CD4-positive, alpha-beta T cell (primary cell): ENCODE data around the gene FMO3. TPM values are rescaled to one million over a fixed set of nuclear protein-coding genes. Genes with fewer than 3 reads are reported as not detected.

Source experiments
- ATAC-seq: fragments of 200-7000 bp; cut with Tn5 transposase; one replicate; pipeline ENCODE4 v1.10.0; 2022; ENCODE audit warnings: mild to moderate bottlenecking; ENCODE audit not compliant: poor library complexity
- CTCF ChIA-PET: fragments of 350-600 bp; sonication (Branson Sonifier 250); formaldehyde crosslinking; loops from one replicate; lab custom pipeline; 2021; ENCODE audit warnings: antibody characterized with exemption, inconsistent platforms; lab: Charles Lee
- POLR2A ChIA-PET: fragments of 350-600 bp; sonication (Branson Sonifier 250); formaldehyde crosslinking; loops from one replicate; lab custom pipeline; 2021; ENCODE audit warnings: antibody characterized with exemption, inconsistent platforms; lab: Charles Lee
- DNase-seq, 14 experiments: peaks; one replicate each; pipeline ENCODE4 v3.0.0-alpha.2; 2013 to 2020; ENCODE audit warnings: mixed read lengths in 2 of 14
- H3K27ac ChIP-seq, 2 donors: one replicate each; pipeline versions ENCODE4 v1.5.1 to v1.7.0; 2013; ENCODE audit warnings: low read length in 2 of 2, low read depth in 1 of 2, mild to moderate bottlenecking in 1 of 2
- H3K27me3 ChIP-seq, 2 experiments: 1 replicate in 1 of 2; 2 replicates in 1 of 2; pipeline versions ENCODE4 v1.6.1 to v1.7.0; 2013; ENCODE audit warnings: low read length in 2 of 2, control low read depth in 1 of 2, mild to moderate bottlenecking in 1 of 2, moderate library complexity in 1 of 2; ENCODE audit not compliant: insufficient read depth in 2 of 2, control insufficient read depth in 1 of 2
- H3K36me3 ChIP-seq: one replicate; pipeline ENCODE4 v1.6.1; 2013; ENCODE audit warnings: low read length, control low read depth; ENCODE audit not compliant: insufficient read depth
- H3K4me1 ChIP-seq: one replicate; pipeline ENCODE4 v1.6.1; 2013; ENCODE audit warnings: low read length, control low read depth; ENCODE audit not compliant: insufficient read depth
- H3K4me3 ChIP-seq: one replicate; pipeline ENCODE4 v1.5.1; 2013; ENCODE audit warnings: mild to moderate bottlenecking, low read length, moderate library complexity
- H3K9me3 ChIP-seq, 2 experiments: 1 replicate in 1 of 2; 2 replicates in 1 of 2; pipeline versions ENCODE4 v1.6.1 to v1.7.0; 2013; ENCODE audit warnings: low read length in 2 of 2, mild to moderate bottlenecking in 2 of 2, control low read depth in 1 of 2, moderate library complexity in 1 of 2; ENCODE audit not compliant: control insufficient read depth in 1 of 2, insufficient read depth in 1 of 2
- H3K27ac Mint-ChIP-seq: one replicate; pipeline ENCODE4 v1.8.0; 2020; ENCODE audit warnings: mixed read lengths
- H3K27me3 Mint-ChIP-seq: one replicate; pipeline ENCODE4 v1.8.0; 2021; ENCODE audit warnings: mixed read lengths
- H3K36me3 Mint-ChIP-seq: one replicate; pipeline ENCODE4 v1.8.0; 2021; ENCODE audit warnings: low read depth, mixed read lengths
- H3K4me1 Mint-ChIP-seq: one replicate; pipeline ENCODE4 v1.8.0; 2021; ENCODE audit warnings: low read depth, mixed read lengths
- H3K4me3 Mint-ChIP-seq: one replicate; pipeline ENCODE4 v1.8.0; 2020; ENCODE audit warnings: mild to moderate bottlenecking, mixed read lengths
- H3K9me3 Mint-ChIP-seq: one replicate; pipeline ENCODE4 v1.8.0; 2020; ENCODE audit warnings: mixed read lengths
- CTCF ChIP-seq: fragments of 200-600 bp; IDR thresholded peaks from one replicate; pipeline ENCODE4 v1.8.0; 2022; ENCODE audit warnings: antibody characterized with exemption, mild to moderate bottlenecking
- intact Hi-C, 2 experiments: fragments of 100-400 bp; cut with DNase I in 1 of 2; cut with micrococcal nuclease in 1 of 2; formaldehyde crosslinking; loops; one replicate each; pipeline versions ENCODE4 v1.15.1 to v1.9.0; 2023 to 2025; cut with DNase I, micrococcal nuclease
- total RNA-seq, 174 experiments: library from RNA in 2 of 174; stranded (reverse) in 2 of 174; gene quantifications; one replicate each; pipeline ENCODE4 v1.2.3 and lab custom pipeline; 2021 to 2026

FMO3 gene
- total RNA-seq, 2 experiments from 2014 or later, result not detected

GRCh38 chr1:171150156-171150555, 59.5 kb downstream of the FMO3 start:
- ATAC-seq (no peak), DNase-seq (no peak)
- H3K27me3 Mint-ChIP-seq, result peaks cover 8% of the 10 kb centered on the region
- H3K27me3 ChIP-seq, result no peaks in the 10 kb centered on the region
- no peak overlapping the region for H3K27ac Mint-ChIP-seq
- ChIA-PET CTCF (no interaction called here), POLR2A (no interaction called here)
- TF ChIP-seq CTCF, result no peak
- H3K4me1 Mint-ChIP-seq, result no peaks in the 10 kb centered on the region
- intact Hi-C loops, result no loop called here
- no peaks in the 10 kb centered on the region for H3K9me3 Mint-ChIP-seq
- H3K27ac ChIP-seq, result no peak overlapping the region
- no peaks in the 10 kb centered on the region for H3K4me1 ChIP-seq
- no peaks in the 10 kb centered on the region for H3K9me3 ChIP-seq
- no peaks in the 10 kb centered on the region for H3K36me3 Mint-ChIP-seq
- H3K4me3 ChIP-seq, result no peak overlapping the region
- H3K36me3 ChIP-seq, result no peaks in the 10 kb centered on the region
- H3K4me3 Mint-ChIP-seq, result no peak overlapping the region

- no peaks in the 10 kb centered on the region for H3K9me3 Mint-ChIP-seq
- intact Hi-C loops, result no loop called here
- TF ChIP-seq CTCF, result no peak
- H3K27ac Mint-ChIP-seq, result no peak overlapping the region
- Histone ChIP-seq H3K36me3 (no peaks in the 10 kb centered on the region), H3K4me1 (no peaks in the 10 kb centered on the region), H3K27ac (no peak overlapping the region), H3K4me3 (no peak overlapping the region), H3K9me3 (no peaks in the 10 kb centered on the region), H3K27me3 (no peaks in the 10 kb centered on the region)
- no peaks in the 10 kb centered on the region for H3K4me1 Mint-ChIP-seq
- ATAC-seq (no peak), DNase-seq (no peak)
- ChIA-PET POLR2A (no interaction called here), CTCF (no interaction called here)
- H3K27me3 Mint-ChIP-seq, result peaks cover 4% of the 10 kb centered on the region
- no peaks in the 10 kb centered on the region for H3K36me3 Mint-ChIP-seq
- H3K4me3 Mint-ChIP-seq, result no peak overlapping the region
Measured at GRCh38 chr1:171152549-171152948, 61.8 kb downstream of the FMO3 start.

GRCh38 chr1:171155484-171155883, 64.8 kb downstream of the FMO3 start:
- TF ChIP-seq CTCF, result no peak
- Histone ChIP-seq H3K4me1 (no peaks in the 10 kb centered on the region), H3K27me3 (no peaks in the 10 kb centered on the region), H3K9me3 (no peaks in the 10 kb centered on the region), H3K27ac (no peak overlapping the region), H3K4me3 (no peak overlapping the region), H3K36me3 (no peaks in the 10 kb centered on the region)
- DNase-seq (no peak), ATAC-seq (no peak)
- Mint-ChIP-seq H3K4me3 (no peak overlapping the region), H3K4me1 (no peaks in the 10 kb centered on the region), H3K9me3 (no peaks in the 10 kb centered on the region), H3K36me3 (no peaks in the 10 kb centered on the region), H3K27ac (no peak overlapping the region), H3K27me3 (no peaks in the 10 kb centered on the region)
- CTCF ChIA-PET, result no interaction called here
- POLR2A ChIA-PET, result no interaction called here
- intact Hi-C loops, result no loop called here
